Panc1 (cell line): ENCODE results near the gene SND1. TPM values are rescaled to one million over a fixed set of nuclear protein-coding genes. Genes with fewer than 3 reads are reported as not detected.

ENCODE experiments used
- ATAC-seq: fragments of 200-7000 bp; cut with Tn5 transposase; 2 replicates; pipeline ENCODE4 v1.9.1; 2020; ENCODE audit warnings: mild to moderate bottlenecking, moderate library complexity
- BruUV-seq: library from RNA; stranded (reverse); fragments of 400-500 nt; replicated peaks from 2 replicates; lab custom pipeline; 2021; lab: Mats Ljungman, UMichigan
- CTCF ChIA-PET: fragments of 300-600 bp; sonication (Branson Sonifier 250); formaldehyde crosslinking; loops from one replicate; lab custom pipeline; 2022; ENCODE audit warnings: antibody characterized with exemption; lab: Charles Lee
- POLR2A ChIA-PET: fragments of 300-600 bp; sonication (Branson Sonifier 250); formaldehyde crosslinking; loops from one replicate; lab custom pipeline; 2022; ENCODE audit warnings: antibody characterized with exemption; lab: Charles Lee
- DNase-seq: peaks from one replicate; pipeline ENCODE4 v3.0.0-alpha.2; 2010; ENCODE audit warnings: low read depth, low spot score
- H3K27ac ChIP-seq: 2 replicates; pipeline ENCODE4 v1.5.1; 2011; ENCODE audit warnings: mild to moderate bottlenecking, low read length, inconsistent platforms
- H3K27me3 ChIP-seq: fragments of 200-500 bp; sonication (Bioruptor generic); 2 replicates; pipeline ENCODE4 v1.6.0; 2014; ENCODE audit warnings: low read length, inconsistent platforms; ENCODE audit not compliant: control insufficient read depth, insufficient read depth
- H3K36me3 ChIP-seq: fragments of 200-500 bp; sonication (Bioruptor generic); 2 replicates; pipeline ENCODE4 v1.5.1; 2014; ENCODE audit warnings: inconsistent platforms, mild to moderate bottlenecking, low read length, moderate library complexity; ENCODE audit not compliant: control insufficient read depth, insufficient read depth
- H3K4me1 ChIP-seq: 2 replicates; pipeline ENCODE4 v1.5.1; 2011; ENCODE audit warnings: inconsistent platforms, mild to moderate bottlenecking, low read length, moderate library complexity; ENCODE audit not compliant: control insufficient read depth, insufficient read depth
- H3K4me3 ChIP-seq, 2 experiments: 2 replicates each; pipeline ENCODE4 v1.5.1; 2011 to 2012; ENCODE audit warnings: low read depth in 2 of 2, low read length in 2 of 2, mild to moderate bottlenecking in 2 of 2, inconsistent platforms in 1 of 2, moderate library complexity in 1 of 2
- H3K9me3 ChIP-seq: fragments of 200-500 bp; sonication (Bioruptor generic); 2 replicates; pipeline ENCODE4 v1.5.1; 2014; ENCODE audit warnings: low read depth, mild to moderate bottlenecking, inconsistent platforms, low read length, moderate library complexity; ENCODE audit not compliant: control insufficient read depth, insufficient read depth
- CTCF ChIP-seq: fragments of 450-650 bp; IDR thresholded peaks from 2 replicates; pipeline ENCODE4 v1.5.1; 2017; ENCODE audit warnings: mild to moderate bottlenecking
- POLR2AphosphoS5 ChIP-seq: IDR thresholded peaks from 2 replicates; pipeline ENCODE4 v1.6.1; 2012; ENCODE audit warnings: mild to moderate bottlenecking, low read depth, low read length, moderate library complexity
- SIN3A ChIP-seq: IDR thresholded peaks from 2 replicates; pipeline ENCODE4 v1.6.1; 2012; ENCODE audit warnings: low read depth, mild to moderate bottlenecking, low read length, moderate library complexity, borderline replicate concordance; ENCODE audit not compliant: insufficient read depth
- TCF7L2 ChIP-seq: IDR thresholded peaks from 2 replicates; pipeline ENCODE4 v1.6.1; 2011; ENCODE audit warnings: mild to moderate bottlenecking, low read depth, low read length, inconsistent platforms
- in situ Hi-C: cut with HindIII; loops from 2 replicates; pipeline ENCODE4 v1.10.0; 2016; ENCODE audit warnings: low sequenced_read_pairs, low pct_unique_long_range_greater_than_20kb
- intact Hi-C: fragments of 100-400 bp; cut with micrococcal nuclease; formaldehyde crosslinking; loops from one replicate; pipeline ENCODE4 v1.10.0; 2022; ENCODE audit not compliant: unreplicated experiment
- total RNA-seq: library from RNA; stranded (reverse); gene quantifications from one replicate; pipeline ENCODE4 v1.2.1, GENCODE V29; 2021; ENCODE audit not compliant: unreplicated experiment
- TF ChIP-seq, protein P1 (sequence below), 2 experiments: IDR thresholded peaks; 2 replicates each; pipeline ENCODE4 v1.6.1; 2011 to 2012; ENCODE audit warnings: low read depth in 2 of 2, control low read depth in 1 of 2, low read length in 1 of 2, mild to moderate bottlenecking in 1 of 2, moderate library complexity in 1 of 2; ENCODE audit not compliant: insufficient read depth in 1 of 2

The SND1 gene
- total RNA-seq, 1 experiment from 2014 or later: 176 TPM

GRCh38 chr7:128068785-128069184 lies 416.8 kb downstream of the SND1 start:
- DNase-seq (no peak), ATAC-seq (no peak)
- CTCF ChIA-PET: no interaction called here
- Histone ChIP-seq H3K9me3 (no peaks in the 10 kb centered on the region), H3K27ac (no peak overlapping the region), H3K4me1 (no peaks in the 10 kb centered on the region), H3K4me3 (no peak overlapping the region), H3K27me3 (no peaks in the 10 kb centered on the region), H3K36me3 (no peaks in the 10 kb centered on the region)
- BruUV-seq: no TSS peak
- TF ChIP-seq CTCF (no peak), SIN3A (no peak), POLR2AphosphoS5 (no peak), TCF7L2 (no peak)
- TF ChIP-seq, protein P1, sequence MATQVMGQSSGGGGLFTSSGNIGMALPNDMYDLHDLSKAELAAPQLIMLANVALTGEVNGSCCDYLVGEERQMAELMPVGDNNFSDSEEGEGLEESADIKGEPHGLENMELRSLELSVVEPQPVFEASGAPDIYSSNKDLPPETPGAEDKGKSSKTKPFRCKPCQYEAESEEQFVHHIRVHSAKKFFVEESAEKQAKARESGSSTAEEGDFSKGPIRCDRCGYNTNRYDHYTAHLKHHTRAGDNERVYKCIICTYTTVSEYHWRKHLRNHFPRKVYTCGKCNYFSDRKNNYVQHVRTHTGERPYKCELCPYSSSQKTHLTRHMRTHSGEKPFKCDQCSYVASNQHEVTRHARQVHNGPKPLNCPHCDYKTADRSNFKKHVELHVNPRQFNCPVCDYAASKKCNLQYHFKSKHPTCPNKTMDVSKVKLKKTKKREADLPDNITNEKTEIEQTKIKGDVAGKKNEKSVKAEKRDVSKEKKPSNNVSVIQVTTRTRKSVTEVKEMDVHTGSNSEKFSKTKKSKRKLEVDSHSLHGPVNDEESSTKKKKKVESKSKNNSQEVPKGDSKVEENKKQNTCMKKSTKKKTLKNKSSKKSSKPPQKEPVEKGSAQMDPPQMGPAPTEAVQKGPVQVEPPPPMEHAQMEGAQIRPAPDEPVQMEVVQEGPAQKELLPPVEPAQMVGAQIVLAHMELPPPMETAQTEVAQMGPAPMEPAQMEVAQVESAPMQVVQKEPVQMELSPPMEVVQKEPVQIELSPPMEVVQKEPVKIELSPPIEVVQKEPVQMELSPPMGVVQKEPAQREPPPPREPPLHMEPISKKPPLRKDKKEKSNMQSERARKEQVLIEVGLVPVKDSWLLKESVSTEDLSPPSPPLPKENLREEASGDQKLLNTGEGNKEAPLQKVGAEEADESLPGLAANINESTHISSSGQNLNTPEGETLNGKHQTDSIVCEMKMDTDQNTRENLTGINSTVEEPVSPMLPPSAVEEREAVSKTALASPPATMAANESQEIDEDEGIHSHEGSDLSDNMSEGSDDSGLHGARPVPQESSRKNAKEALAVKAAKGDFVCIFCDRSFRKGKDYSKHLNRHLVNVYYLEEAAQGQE (IDR thresholded peaks at IDR 0.05; ENCODE audit: insufficient read depth in 1 of 2, low read depth in 2 of 2, low read length in 1 of 2): no peak
- in situ Hi-C loops (no loop called here), intact Hi-C loops (no loop called here)
- POLR2A ChIA-PET: no interaction called here

DNA sequence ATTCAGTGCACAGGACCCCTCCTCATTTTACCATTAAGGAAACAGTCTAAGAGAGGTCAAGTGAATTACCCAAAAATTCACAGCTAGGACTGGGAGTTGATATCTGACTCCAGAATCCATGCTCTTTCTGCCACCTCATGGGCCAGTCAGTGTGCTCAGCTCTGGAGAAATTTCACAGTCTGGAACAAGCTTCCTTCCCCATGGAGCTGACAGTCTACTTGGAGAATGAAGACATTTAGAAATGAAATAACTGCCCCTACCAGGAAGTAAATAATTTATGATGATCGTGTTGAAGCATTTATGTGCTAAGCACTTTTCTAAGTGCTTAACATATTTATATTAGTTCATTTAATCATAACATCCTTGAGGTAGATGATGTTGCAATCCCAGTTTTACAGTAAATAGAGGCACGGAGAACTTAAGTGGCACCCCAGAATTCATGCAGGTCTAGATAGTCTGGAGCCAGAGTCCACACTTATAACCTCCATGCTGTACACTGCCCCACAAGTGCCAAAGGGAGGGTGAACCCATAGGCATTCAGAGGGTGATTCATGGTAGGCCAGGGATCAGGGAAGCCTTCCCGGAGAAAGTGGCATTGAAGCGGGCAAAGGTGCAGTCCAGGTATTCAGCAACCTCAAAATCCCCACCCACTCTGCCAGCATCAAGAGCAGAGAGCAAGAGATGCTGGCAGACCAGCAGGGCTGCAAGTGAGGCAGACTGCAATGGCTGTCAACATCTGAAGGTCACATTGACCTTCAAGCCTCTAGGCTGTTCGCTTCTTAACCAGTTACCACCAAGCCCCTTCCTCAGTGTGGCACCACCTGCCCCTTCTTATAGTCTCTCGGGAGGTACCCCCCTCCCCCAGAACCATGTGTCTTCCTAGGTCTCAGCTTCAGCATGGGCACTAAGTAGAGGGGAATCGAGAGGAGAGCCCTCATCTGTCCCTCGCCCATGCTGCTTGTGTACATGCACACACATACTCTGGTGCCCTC lies 417.7 kb downstream of the SND1 start:
- BruUV-seq: no TSS peak
- ATAC-seq (no peak), DNase-seq (no peak)
- in situ Hi-C loops (no loop called here), intact Hi-C loops (no loop called here)
- H3K27ac ChIP-seq: no peak overlapping the region
- TF ChIP-seq, protein P1 (IDR thresholded peaks at IDR 0.05; ENCODE audit: insufficient read depth in 1 of 2, low read depth in 2 of 2, low read length in 1 of 2): no peak
- ChIA-PET CTCF (no interaction called here), POLR2A (no interaction called here)
- no peaks in the 10 kb centered on the region for H3K36me3 ChIP-seq
- H3K4me1 ChIP-seq: no peaks in the 10 kb centered on the region
- H3K9me3 ChIP-seq: no peaks in the 10 kb centered on the region
- H3K4me3 ChIP-seq: no peak overlapping the region
- H3K27me3 ChIP-seq: no peaks in the 10 kb centered on the region
